Uterus (tissue), 2 donors: ENCODE results near the gene MAGEA2.

Experiments used
- CTCF ChIP-seq, 4 experiments: fragments of 200-600 bp in 2 of 4; fragments of 450-650 bp in 2 of 4; sonication (generic) in 2 of 4; IDR thresholded peaks; one replicate each; pipeline ENCODE4 v1.5.1; 2016 to 2019; ENCODE audit warnings: antibody characterized with exemption in 4 of 4, mild to moderate bottlenecking in 2 of 4, moderate library complexity in 1 of 4
- POLR2A ChIP-seq, 2 donors: fragments of 450-650 bp; IDR thresholded peaks; one replicate each; pipeline ENCODE4 v1.6.1; 2016; ENCODE audit warnings: antibody characterized with exemption in 2 of 2, mild to moderate bottlenecking in 1 of 2, moderate library complexity in 1 of 2

GRCh38 chrX:152798945-152799344 is 45.3 kb upstream of the MAGEA2 start:
- TF ChIP-seq CTCF (IDR thresholded peaks at IDR 0.05) (no peak), POLR2A (IDR thresholded peaks at IDR 0.05) (no peak)
